GM12872 (cell line): ENCODE data around the gene KLF17.

Experiments
- CTCF ChIP-seq: IDR thresholded peaks from 3 replicates; pipeline ENCODE4 v1.5.1; 2011; ENCODE audit warnings: low read depth, mild to moderate bottlenecking, low read length, moderate library complexity; ENCODE audit not compliant: insufficient read depth

KLF17 gene

DNA sequence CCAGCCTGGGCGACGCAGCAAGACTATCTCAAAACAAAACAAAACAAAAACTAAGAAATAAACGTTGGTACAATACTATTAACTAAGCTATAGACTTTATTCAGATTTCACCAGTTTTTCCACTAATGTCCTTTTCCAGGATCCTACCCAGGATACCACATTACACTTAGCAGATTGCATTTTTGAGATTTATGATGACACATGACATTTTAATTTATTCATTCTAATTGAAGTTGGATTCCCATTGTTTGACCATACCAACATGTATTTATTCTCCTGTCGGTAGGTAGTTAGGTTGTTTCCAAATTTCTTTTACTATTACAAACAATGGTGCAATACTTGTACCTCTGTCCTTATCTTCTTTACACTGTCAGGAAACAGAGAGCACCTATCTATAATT is 6.8 kb upstream of the KLF17 start:
- TF ChIP-seq CTCF = no peak

DNA sequence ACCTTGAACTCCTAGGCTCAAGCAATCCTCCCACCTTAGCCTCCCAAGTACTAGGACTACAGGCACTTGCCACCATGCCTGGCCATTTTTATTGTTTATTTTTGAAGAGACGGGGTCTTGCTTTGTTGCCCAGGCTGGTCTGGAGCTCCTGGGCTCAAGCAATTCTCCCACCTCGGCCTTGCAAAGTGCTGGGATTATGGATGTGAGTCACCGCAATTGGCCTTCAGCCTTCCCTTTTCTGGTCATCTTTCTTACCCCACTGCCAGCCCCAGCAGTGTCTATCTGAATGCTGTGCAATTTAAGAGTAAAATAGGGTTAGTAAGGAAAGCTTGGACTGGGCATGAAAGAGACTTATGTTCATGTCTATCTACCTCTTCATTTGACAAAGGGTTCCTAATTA is 6.1 kb upstream of the KLF17 start:
- TF ChIP-seq CTCF = no peak

DNA sequence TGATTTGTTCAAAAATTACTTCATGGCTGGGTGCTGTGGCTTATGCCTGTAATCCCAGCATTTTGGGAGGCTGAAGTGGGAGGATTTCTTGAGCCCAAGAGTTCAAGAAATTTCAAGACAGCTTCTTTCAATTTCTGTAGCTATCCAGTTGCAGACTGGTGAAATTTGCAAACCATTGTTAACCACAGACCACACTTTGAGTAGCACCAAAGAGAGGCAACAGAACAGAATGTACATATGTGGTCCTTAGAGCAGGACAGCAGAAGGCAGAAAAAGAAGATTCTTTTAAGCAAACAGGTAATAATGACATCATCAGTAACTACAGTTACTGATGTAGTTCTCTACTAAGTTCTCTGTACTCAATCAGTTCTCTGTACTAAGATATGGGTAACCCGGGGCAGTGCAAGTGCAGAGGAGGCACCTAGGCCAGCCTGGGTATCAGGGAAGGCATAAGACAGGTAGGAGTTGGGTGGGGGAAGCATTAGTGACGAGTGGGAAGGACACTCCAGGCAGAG is 5.5 kb upstream of the KLF17 start:
- no peak for TF ChIP-seq CTCF

DNA sequence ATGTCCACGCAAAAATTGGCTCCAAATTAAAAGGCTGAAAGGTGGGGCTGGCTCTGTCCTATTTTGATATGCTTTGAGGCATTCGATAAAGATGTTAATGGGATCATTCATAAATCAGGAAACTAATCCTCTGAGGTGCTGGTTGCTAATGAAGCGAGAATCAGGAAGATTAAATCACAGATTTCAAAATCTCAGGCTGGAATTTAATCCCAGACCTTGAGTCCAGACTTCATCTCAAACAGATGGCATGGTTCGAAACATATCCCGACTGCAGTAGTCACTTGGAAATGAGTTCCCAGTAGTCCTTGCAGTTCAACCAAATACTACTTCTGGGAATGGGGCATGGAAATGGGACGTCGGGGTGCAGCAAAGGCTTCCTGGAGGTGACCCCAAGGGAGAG is 4.5 kb upstream of the KLF17 start:
- no peak for TF ChIP-seq CTCF

- no peak for TF ChIP-seq CTCF
These were observed 904 bp downstream of the KLF17 start for GRCh38 chr1:44119525-44119924.

DNA sequence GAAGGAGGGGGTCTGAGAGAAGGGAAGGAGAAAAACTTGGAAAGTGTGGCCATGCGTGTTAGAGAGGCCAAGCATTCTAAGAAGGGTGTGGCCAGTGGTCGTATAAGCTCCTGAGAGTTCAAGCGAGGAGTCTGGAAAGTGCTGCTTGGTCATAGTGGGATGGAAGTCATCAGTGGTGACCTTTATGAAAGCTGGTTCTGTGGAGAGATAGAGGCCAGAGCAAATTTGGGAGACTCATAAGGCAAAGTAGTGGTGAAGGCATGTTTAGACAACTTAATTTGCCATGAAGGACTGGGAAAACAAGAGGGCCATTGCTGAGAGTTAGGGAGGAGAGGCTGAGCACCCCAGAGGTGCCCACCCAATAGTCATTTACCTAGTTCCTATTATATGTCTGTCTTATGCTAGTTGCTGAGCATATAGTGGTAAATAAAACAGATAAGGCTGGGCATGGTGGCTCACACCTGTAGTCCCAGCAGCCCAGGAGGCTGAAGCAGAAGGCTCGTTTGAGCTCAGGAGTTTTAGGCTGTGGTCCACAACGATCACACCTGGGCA is 1.9 kb downstream of the KLF17 start:
- no peak for TF ChIP-seq CTCF

- TF ChIP-seq CTCF = no peak
These were observed 11.2 kb downstream of the KLF17 start for GRCh38 chr1:44129616-44130500.
